Astrocyte (in vitro differentiated cells and primary cell): ENCODE data around the gene CDH24. TPM values are rescaled to one million over a fixed set of nuclear protein-coding genes. Genes with fewer than 3 reads are reported as not detected.

Experiments
- DNase-seq: peaks from one replicate; pipeline ENCODE4 v3.0.0-alpha.2; 2010; ENCODE audit warnings: low read depth
- FAIRE-seq: peaks from 2 replicates; lab custom pipeline; 2011; peaks lifted over from hg19 to GRCh38; lab: Jason Lieb, UNC
- H2AFZ ChIP-seq: 2 replicates; pipeline ENCODE4 v1.6.0; 2012; ENCODE audit warnings: low read depth, low read length, inconsistent platforms
- H3K27ac ChIP-seq: 2 replicates; pipeline ENCODE4 v1.5.1; 2011; ENCODE audit warnings: low read depth, low read length, inconsistent platforms
- H3K27me3 ChIP-seq: 2 replicates; pipeline ENCODE4 v1.6.0; 2011; ENCODE audit warnings: low read length, inconsistent platforms; ENCODE audit not compliant: insufficient read depth
- H3K36me3 ChIP-seq: 2 replicates; pipeline ENCODE4 v1.5.1; 2011; ENCODE audit warnings: low read length, inconsistent platforms; ENCODE audit not compliant: insufficient read depth
- H3K4me1 ChIP-seq: 2 replicates; pipeline ENCODE4 v1.5.1; 2011; ENCODE audit warnings: low read length, inconsistent platforms; ENCODE audit not compliant: insufficient read depth
- H3K4me2 ChIP-seq: 2 replicates; pipeline ENCODE4 v1.6.0; 2012; ENCODE audit warnings: low read length, inconsistent platforms
- H3K4me3 ChIP-seq: 2 replicates; pipeline ENCODE4 v1.5.1; 2011; ENCODE audit warnings: low read depth, mild to moderate bottlenecking, low read length, inconsistent platforms; ENCODE audit not compliant: insufficient read depth
- H3K79me2 ChIP-seq: 2 replicates; pipeline ENCODE4 v1.6.0; 2012; ENCODE audit warnings: mild to moderate bottlenecking, low read length, inconsistent platforms; ENCODE audit not compliant: insufficient read depth
- H3K9ac ChIP-seq: 2 replicates; pipeline ENCODE4 v1.6.0; 2012; ENCODE audit warnings: mild to moderate bottlenecking, low read length, inconsistent platforms
- H3K9me3 ChIP-seq: 2 replicates; pipeline ENCODE4 v1.5.1; 2012; ENCODE audit warnings: low read depth, mild to moderate bottlenecking, low read length, inconsistent platforms; ENCODE audit not compliant: insufficient read depth
- H4K20me1 ChIP-seq: 2 replicates; pipeline ENCODE4 v1.6.0; 2012; ENCODE audit warnings: low read length, inconsistent platforms; ENCODE audit not compliant: insufficient read depth
- H3K27ac Mint-ChIP-seq: one replicate; pipeline ENCODE4 v1.8.0; 2021; ENCODE audit warnings: mild to moderate bottlenecking, mixed read lengths; ENCODE audit not compliant: unreplicated experiment
- H3K27me3 Mint-ChIP-seq: one replicate; pipeline ENCODE4 v1.8.0; 2021; ENCODE audit warnings: low read depth, mixed read lengths; ENCODE audit not compliant: unreplicated experiment
- H3K36me3 Mint-ChIP-seq: one replicate; pipeline ENCODE4 v1.8.0; 2021; ENCODE audit warnings: low read depth, mixed read lengths; ENCODE audit not compliant: unreplicated experiment
- H3K4me1 Mint-ChIP-seq: one replicate; pipeline ENCODE4 v1.8.0; 2021; ENCODE audit warnings: low read depth, mixed read lengths; ENCODE audit not compliant: unreplicated experiment
- H3K4me3 Mint-ChIP-seq: one replicate; pipeline ENCODE4 v1.8.0; 2021; ENCODE audit warnings: mild to moderate bottlenecking, moderate library complexity, mixed read lengths; ENCODE audit not compliant: unreplicated experiment
- H3K9me3 Mint-ChIP-seq: one replicate; pipeline ENCODE4 v1.8.0; 2021; ENCODE audit warnings: mild to moderate bottlenecking, mixed read lengths; ENCODE audit not compliant: unreplicated experiment
- EZH2 ChIP-seq: IDR thresholded peaks from 2 replicates; pipeline ENCODE4 v1.6.1; 2012; ENCODE audit warnings: mild to moderate bottlenecking, low read length, inconsistent platforms; ENCODE audit not compliant: insufficient read depth
- total RNA-seq: library from RNA; stranded (reverse); gene quantifications from 2 replicates; pipeline ENCODE4 v1.2.1, GENCODE V29; 2021
- TF ChIP-seq, protein P1 (sequence below): IDR thresholded peaks from 2 replicates; pipeline ENCODE4 v1.5.1; 2011; ENCODE audit warnings: low read depth, mild to moderate bottlenecking, inconsistent platforms, low read length, moderate library complexity; ENCODE audit not compliant: insufficient read depth

Gene CDH24
- total RNA-seq, 1 donor from 2014 or later = 22.2 TPM

DNA sequence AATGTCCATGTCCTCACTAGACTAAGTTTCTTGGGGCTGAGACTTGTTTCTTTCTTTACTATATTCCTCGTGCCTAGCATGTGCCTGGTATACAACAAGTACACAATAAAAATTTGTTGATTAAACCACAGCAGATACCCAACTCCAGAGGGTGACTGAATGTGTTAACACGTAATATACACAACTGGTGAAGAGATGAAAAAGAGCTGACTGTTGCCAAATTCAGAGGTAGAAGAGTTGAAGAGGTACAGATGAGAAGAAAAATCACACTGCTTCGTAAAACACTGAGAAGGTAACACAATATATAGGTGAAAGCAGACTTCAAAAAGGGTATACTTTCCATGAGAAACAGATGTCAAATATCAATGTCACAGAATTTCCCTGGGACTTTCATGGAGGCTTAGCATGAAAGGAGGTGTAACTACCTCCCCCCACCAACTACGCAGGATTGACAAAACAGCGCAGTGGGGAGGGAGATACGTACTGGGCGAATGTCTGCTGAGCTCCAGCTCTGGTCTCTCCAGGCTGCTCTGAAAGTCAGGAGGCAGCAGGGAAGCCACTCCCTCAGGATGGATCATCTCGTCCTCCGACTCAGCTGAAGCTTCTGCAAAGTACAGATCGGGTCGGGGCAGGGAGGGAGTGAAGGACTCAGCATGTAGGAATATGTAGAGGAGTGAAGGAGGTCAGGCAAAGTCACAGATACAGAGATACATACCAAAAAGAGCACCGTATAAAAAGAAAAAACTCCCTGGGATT, 32.4 kb upstream of the CDH24 start:
- Mint-ChIP-seq H3K4me3 (no peak overlapping the region), H3K27me3 (no peaks in the 10 kb centered on the region), H3K4me1 (peaks cover 27% of the 10 kb centered on the region), H3K27ac (no peak overlapping the region), H3K36me3 (peaks cover 6% of the 10 kb centered on the region), H3K9me3 (no peaks in the 10 kb centered on the region)
- H3K79me2 ChIP-seq = peaks cover 61% of the 10 kb centered on the region
- peaks cover 55% of the 10 kb centered on the region for H3K36me3 ChIP-seq
- FAIRE-seq = no peak
- no peaks in the 10 kb centered on the region for H3K27me3 ChIP-seq
- no peak overlapping the region for H3K4me2 ChIP-seq
- H3K4me1 ChIP-seq = peaks cover 9% of the 10 kb centered on the region
- TF ChIP-seq, protein P1, sequence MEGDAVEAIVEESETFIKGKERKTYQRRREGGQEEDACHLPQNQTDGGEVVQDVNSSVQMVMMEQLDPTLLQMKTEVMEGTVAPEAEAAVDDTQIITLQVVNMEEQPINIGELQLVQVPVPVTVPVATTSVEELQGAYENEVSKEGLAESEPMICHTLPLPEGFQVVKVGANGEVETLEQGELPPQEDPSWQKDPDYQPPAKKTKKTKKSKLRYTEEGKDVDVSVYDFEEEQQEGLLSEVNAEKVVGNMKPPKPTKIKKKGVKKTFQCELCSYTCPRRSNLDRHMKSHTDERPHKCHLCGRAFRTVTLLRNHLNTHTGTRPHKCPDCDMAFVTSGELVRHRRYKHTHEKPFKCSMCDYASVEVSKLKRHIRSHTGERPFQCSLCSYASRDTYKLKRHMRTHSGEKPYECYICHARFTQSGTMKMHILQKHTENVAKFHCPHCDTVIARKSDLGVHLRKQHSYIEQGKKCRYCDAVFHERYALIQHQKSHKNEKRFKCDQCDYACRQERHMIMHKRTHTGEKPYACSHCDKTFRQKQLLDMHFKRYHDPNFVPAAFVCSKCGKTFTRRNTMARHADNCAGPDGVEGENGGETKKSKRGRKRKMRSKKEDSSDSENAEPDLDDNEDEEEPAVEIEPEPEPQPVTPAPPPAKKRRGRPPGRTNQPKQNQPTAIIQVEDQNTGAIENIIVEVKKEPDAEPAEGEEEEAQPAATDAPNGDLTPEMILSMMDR = no peak
- no peak for TF ChIP-seq EZH2
- H3K9ac ChIP-seq = no peak overlapping the region
- H3K9me3 ChIP-seq = no peaks in the 10 kb centered on the region
- H3K4me3 ChIP-seq = no peak overlapping the region
- no peak overlapping the region for H3K27ac ChIP-seq
- H4K20me1 ChIP-seq = peaks cover 55% of the 10 kb centered on the region
- no peak for DNase-seq
- H2AFZ ChIP-seq = no peak overlapping the region

DNA sequence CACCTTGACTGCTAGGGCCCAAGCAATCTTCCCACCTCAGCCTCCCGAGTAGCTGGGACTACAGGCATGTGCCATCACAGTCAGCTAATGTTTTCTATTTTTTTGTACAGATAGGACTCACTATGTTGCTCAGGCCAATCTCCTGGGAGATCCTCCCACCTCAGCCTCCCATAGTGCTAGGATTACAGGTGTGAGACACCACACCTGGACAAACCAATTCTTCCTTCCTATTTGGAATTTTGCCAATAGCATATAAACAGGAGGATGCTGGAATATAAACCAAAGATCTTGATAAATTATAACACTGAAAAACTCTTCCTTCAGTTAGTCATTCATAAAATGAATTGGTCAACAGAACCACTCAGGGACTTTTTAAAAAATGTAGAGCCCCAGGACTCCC, 29.2 kb upstream of the CDH24 start:
- TF ChIP-seq, protein P1 = no peak
- TF ChIP-seq EZH2 = no peak
- peaks cover 10% of the 10 kb centered on the region for H3K4me1 Mint-ChIP-seq
- peaks cover 49% of the 10 kb centered on the region for H3K36me3 ChIP-seq
- H3K27ac Mint-ChIP-seq = no peak overlapping the region
- no peak overlapping the region for H3K9ac ChIP-seq
- DNase-seq = no peak
- H3K9me3 Mint-ChIP-seq = no peaks in the 10 kb centered on the region
- peaks cover 39% of the 10 kb centered on the region for H3K79me2 ChIP-seq
- no peak overlapping the region for H3K4me3 Mint-ChIP-seq
- H3K4me3 ChIP-seq = no peak overlapping the region
- H3K36me3 Mint-ChIP-seq = peaks cover 6% of the 10 kb centered on the region
- no peak overlapping the region for H2AFZ ChIP-seq
- H3K4me1 ChIP-seq = no peaks in the 10 kb centered on the region
- no peaks in the 10 kb centered on the region for H3K27me3 ChIP-seq
- H4K20me1 ChIP-seq = peaks cover 26% of the 10 kb centered on the region
- H3K4me2 ChIP-seq = no peak overlapping the region
- H3K9me3 ChIP-seq = no peaks in the 10 kb centered on the region
- FAIRE-seq = no peak
- no peak overlapping the region for H3K27ac ChIP-seq
- no peaks in the 10 kb centered on the region for H3K27me3 Mint-ChIP-seq

DNA sequence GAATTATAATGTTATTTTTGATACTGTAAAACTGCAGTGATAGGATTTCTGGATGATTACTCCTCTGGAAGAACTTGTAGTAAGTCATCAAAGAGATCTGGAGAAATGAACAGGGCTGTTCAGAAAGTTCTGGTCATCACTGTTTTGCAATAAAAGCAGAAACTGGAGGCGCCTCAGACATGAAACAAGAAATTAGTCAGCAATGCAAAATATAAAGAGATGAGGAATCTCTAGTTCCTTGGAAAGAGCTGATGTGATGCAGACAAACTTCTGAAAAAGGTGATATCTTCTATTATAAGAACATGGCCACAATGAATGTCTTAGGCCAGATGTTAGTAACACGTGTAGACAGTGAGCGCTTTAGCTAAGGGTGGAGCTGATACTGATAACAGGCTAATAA, 28.1 kb upstream of the CDH24 start:
- Histone ChIP-seq H4K20me1 (peaks cover 19% of the 10 kb centered on the region), H3K4me3 (no peak overlapping the region), H3K27ac (no peak overlapping the region), H3K4me2 (no peak overlapping the region), H3K27me3 (no peaks in the 10 kb centered on the region), H3K9ac (no peak overlapping the region), H3K36me3 (peaks cover 56% of the 10 kb centered on the region), H2AFZ (no peak overlapping the region), H3K9me3 (no peaks in the 10 kb centered on the region), H3K4me1 (peaks cover 1% of the 10 kb centered on the region), H3K79me2 (peaks cover 28% of the 10 kb centered on the region)
- TF ChIP-seq, protein P1 = no peak
- no peak for TF ChIP-seq EZH2
- no peak overlapping the region for H3K4me3 Mint-ChIP-seq
- H3K27ac Mint-ChIP-seq = no peak overlapping the region
- H3K27me3 Mint-ChIP-seq = no peaks in the 10 kb centered on the region
- FAIRE-seq (no peak), DNase-seq (no peak)
- peaks cover 11% of the 10 kb centered on the region for H3K4me1 Mint-ChIP-seq
- no peaks in the 10 kb centered on the region for H3K9me3 Mint-ChIP-seq
- H3K36me3 Mint-ChIP-seq = peaks cover 8% of the 10 kb centered on the region
